SK-N-MC (cell line): ENCODE measurements around the gene PITPNC1.
"Not testable (repeated sequence)": the region's sequence is repeated elsewhere in the genome, so short reads cannot be mapped to it uniquely, and the experiment has no call there.

Experiments used
- DNase-seq: peaks from one replicate; pipeline ENCODE4 v3.0.0-alpha.2; 2011; ENCODE audit warnings: low read depth, low spot score
- H3K27ac ChIP-seq: fragments of 200-600 bp; sonication (generic); 2 replicates; pipeline ENCODE4 v1.5.1; 2016; ENCODE audit warnings: mixed run types
- H3K36me3 ChIP-seq: fragments of 200-600 bp; sonication (generic); 2 replicates; pipeline ENCODE4 v1.6.1; 2017; ENCODE audit warnings: antibody characterized with exemption, low read length, mixed read lengths; ENCODE audit not compliant: insufficient read depth
- H3K4me3 ChIP-seq: fragments of 200-600 bp; sonication (generic); 2 replicates; pipeline ENCODE4 v1.5.1; 2016
- H3K9ac ChIP-seq: fragments of 200-600 bp; sonication (generic); 2 replicates; pipeline ENCODE4 v1.8.0; 2017; ENCODE audit warnings: mixed run types, mixed read lengths; ENCODE audit not compliant: insufficient read length
- H3K9me3 ChIP-seq: fragments of 200-600 bp; sonication (generic); 2 replicates; pipeline ENCODE4 v1.6.1; 2017; ENCODE audit warnings: low read depth, mild to moderate bottlenecking, antibody characterized with exemption, low read length, moderate library complexity, mixed read lengths
- EZH2 ChIP-seq: fragments of 200-600 bp; sonication (generic); IDR thresholded peaks from one replicate; pipeline ENCODE4 v1.6.1; 2017; ENCODE audit warnings: antibody characterized with exemption
- FOXP2 ChIP-seq: optimal IDR thresholded peaks from 2 replicates; pipeline ENCODE3; 2011; ENCODE audit warnings: mild to moderate bottlenecking, moderate library complexity; ENCODE audit not compliant: insufficient read depth; ENCODE audit errors: extremely low read length, control extremely low read depth
- POLR2AphosphoS5 ChIP-seq: IDR thresholded peaks from 2 replicates; pipeline ENCODE4 v1.6.1; 2012; ENCODE audit warnings: mild to moderate bottlenecking, low read depth, low read length, borderline replicate concordance

The PITPNC1 gene

GRCh38 chr17:67492824-67493517 is 115.9 kb downstream of the PITPNC1 start:
- no peak for DNase-seq
- no peak for TF ChIP-seq EZH2
- no peak for TF ChIP-seq FOXP2
- H3K27ac ChIP-seq = no peak overlapping the region
- no peak overlapping the region for H3K4me3 ChIP-seq
- H3K9ac ChIP-seq = no peak overlapping the region
- no peaks in the 10 kb centered on the region for H3K36me3 ChIP-seq
- H3K9me3 ChIP-seq = no peaks in the 10 kb centered on the region

- TF ChIP-seq POLR2AphosphoS5 (no peak), FOXP2 (no peak), EZH2 (no peak)
- no peak overlapping the region for H3K4me3 ChIP-seq
- DNase-seq = no peak
- H3K36me3 ChIP-seq = no peaks in the 10 kb centered on the region
- H3K9me3 ChIP-seq = no peaks in the 10 kb centered on the region
- no peak overlapping the region for H3K27ac ChIP-seq
- no peak overlapping the region for H3K9ac ChIP-seq
Observed at GRCh38 chr17:67493812-67494211, 116.7 kb downstream of the PITPNC1 start.

- H3K9ac ChIP-seq, H3K36me3 ChIP-seq, H3K27ac ChIP-seq, H3K9me3 ChIP-seq, H3K4me3 ChIP-seq, DNase-seq: not testable (repeated sequence)
Observed at GRCh38 chr17:67495534-67495933, 118.5 kb downstream of the PITPNC1 start.

GRCh38 chr17:67496286-67496685 is 119.2 kb downstream of the PITPNC1 start:
- no peak overlapping the region for H3K4me3 ChIP-seq
- H3K36me3 ChIP-seq = no peaks in the 10 kb centered on the region
- H3K27ac ChIP-seq = no peak overlapping the region
- DNase-seq = no peak
- TF ChIP-seq POLR2AphosphoS5 = no peak
- TF ChIP-seq FOXP2 = no peak
- no peak for TF ChIP-seq EZH2
- no peak overlapping the region for H3K9ac ChIP-seq
- no peaks in the 10 kb centered on the region for H3K9me3 ChIP-seq

- DNase-seq = no peak
- Histone ChIP-seq H3K27ac (0 out of 2 replicates have a peak overlapping the region, but pooled peaks have one; percentile 32), H3K9me3 (no peaks in the 10 kb centered on the region), H3K9ac (no peak overlapping the region), H3K4me3 (no peak overlapping the region), H3K36me3 (no peaks in the 10 kb centered on the region)
- TF ChIP-seq POLR2AphosphoS5 (no peak), FOXP2 (no peak), EZH2 (no peak)
Observed at GRCh38 chr17:67499685-67500084, 122.6 kb downstream of the PITPNC1 start.

- H3K27ac ChIP-seq = 0 out of 2 replicates have a peak overlapping the region, but pooled peaks have one; percentile 32
- H3K4me3 ChIP-seq = no peak overlapping the region
- TF ChIP-seq EZH2 (no peak), POLR2AphosphoS5 (no peak), FOXP2 (no peak)
Observed at GRCh38 chr17:67500261-67500660, 123.2 kb downstream of the PITPNC1 start.

GRCh38 chr17:67500677-67501300 is 123.7 kb downstream of the PITPNC1 start:
- Histone ChIP-seq H3K36me3 (no peaks in the 10 kb centered on the region), H3K9me3 (no peaks in the 10 kb centered on the region), H3K9ac (no peak overlapping the region), H3K27ac (no peak overlapping the region), H3K4me3 (no peak overlapping the region)
- no peak for DNase-seq
- no peak for TF ChIP-seq FOXP2
- no peak for TF ChIP-seq POLR2AphosphoS5
- TF ChIP-seq EZH2 = no peak

More at GRCh38 chr17:67500261-67500660, 123.2 kb downstream of the PITPNC1 start:
- DNase-seq = no peak
- no peak overlapping the region for H3K9ac ChIP-seq
- H3K36me3 ChIP-seq = no peaks in the 10 kb centered on the region
- no peaks in the 10 kb centered on the region for H3K9me3 ChIP-seq

- TF ChIP-seq FOXP2 (no peak), EZH2 (no peak), POLR2AphosphoS5 (no peak)
- no peak for DNase-seq
- Histone ChIP-seq H3K9ac (no peak overlapping the region), H3K9me3 (no peaks in the 10 kb centered on the region), H3K27ac (no peak overlapping the region), H3K36me3 (no peaks in the 10 kb centered on the region), H3K4me3 (no peak overlapping the region)
Observed at GRCh38 chr17:67502151-67502550, 125.1 kb downstream of the PITPNC1 start.

GRCh38 chr17:67503184-67503583 is 126.1 kb downstream of the PITPNC1 start:
- no peak for DNase-seq

More at GRCh38 chr17:67503184-67503583, 126.1 kb downstream of the PITPNC1 start:
- Histone ChIP-seq H3K27ac (no peak overlapping the region), H3K4me3 (no peak overlapping the region), H3K9ac (no peak overlapping the region), H3K36me3 (no peaks in the 10 kb centered on the region), H3K9me3 (no peaks in the 10 kb centered on the region)
- TF ChIP-seq POLR2AphosphoS5 (no peak), FOXP2 (no peak), EZH2 (no peak)
